Stomach (tissue), 9 donors: ENCODE results near the gene ADGRD1. TPM values are rescaled to one million over a fixed set of nuclear protein-coding genes. Genes with fewer than 3 reads are reported as not detected.

ENCODE experiments used
- DNase-seq, 2 donors: peaks; one replicate each; pipeline versions ENCODE4 v3.0.0 to v3.0.0-alpha.2; 2013 to 2019
- H3K27ac ChIP-seq, 5 donors: fragments of 200-600 bp in 4 of 5; sonication (generic) in 4 of 5; one replicate each; pipeline ENCODE4 v1.5.1; 2013 to 2019; ENCODE audit warnings: mild to moderate bottlenecking in 1 of 5, moderate library complexity in 1 of 5
- H3K27me3 ChIP-seq, 3 donors: fragments of 200-600 bp; sonication (generic); one replicate each; pipeline ENCODE4 v1.5.1; 2017 to 2019; ENCODE audit warnings: mixed run types in 1 of 3
- H3K36me3 ChIP-seq, 4 donors: fragments of 200-600 bp; sonication (generic); 1 replicate in 3 of 4; 2 replicates in 1 of 4; pipeline ENCODE4 v1.5.1; 2016 to 2019
- H3K4me1 ChIP-seq, 4 donors: fragments of 200-600 bp; sonication (generic); one replicate each; pipeline ENCODE4 v1.5.1; 2016 to 2019
- H3K4me3 ChIP-seq, 4 donors: fragments of 200-600 bp; sonication (generic) in 3 of 4; one replicate each; pipeline ENCODE4 v1.5.1; 2016 to 2019; ENCODE audit warnings: mild to moderate bottlenecking in 1 of 4
- H3K9me3 ChIP-seq, 4 donors: fragments of 200-600 bp; sonication (generic); one replicate each; pipeline ENCODE4 v1.5.1; 2016 to 2019
- EP300 ChIP-seq: sonication (generic); formaldehyde crosslinking; IDR thresholded peaks from one replicate; pipeline ENCODE4 v1.6.1; 2017; ENCODE audit warnings: antibody characterized with exemption
- POLR2A ChIP-seq, 4 donors: fragments of 450-650 bp; IDR thresholded peaks; one replicate each; pipeline ENCODE4 v1.6.1; 2016; ENCODE audit warnings: antibody characterized with exemption in 4 of 4, control low read depth in 2 of 4, mild to moderate bottlenecking in 1 of 4, moderate library complexity in 1 of 4
- POLR2AphosphoS5 ChIP-seq, 3 donors: sonication (generic); formaldehyde crosslinking; IDR thresholded peaks; one replicate each; pipeline ENCODE4 v1.6.1; 2016; ENCODE audit warnings: antibody characterized with exemption in 3 of 3
- WGBS, 5 donors: extraction: QIAGEN DNeasy Blood & Tissue Kit in 3 of 5; methylation state at CpG; one replicate each; pipeline versions ENCODE4 v1.1.5 to v1.1.7; 2013 to 2018; 5-methylcytosine and 5-hydroxymethylcytosine counted together
- intact Hi-C: fragments of 100-400 bp; cut with DNase I; formaldehyde crosslinking; loops from one replicate; pipeline ENCODE4 v1.15.1; 2023; ENCODE audit warnings: low total_unique reads
- polyA plus RNA-seq, 3 donors: library from polyadenylated mRNA; stranded (reverse); fragments of 200-250 nt; gene quantifications; one replicate each; pipeline ENCODE4 v1.2.3, GENCODE V29; 2013
- total RNA-seq, 5 donors: library from RNA; depleted of rRNA; stranded (reverse); fragments of >200 nt; gene quantifications; one replicate each; pipeline versions ENCODE4 v1.1.0 to v1.2.3, GENCODE V29; 2014 to 2016
- TF ChIP-seq, protein P1 (sequence below), 7 experiments: fragments of 450-650 bp in 4 of 7; fragments of 200-600 bp in 3 of 7; sonication (generic) in 3 of 7; IDR thresholded peaks; one replicate each; pipeline ENCODE4 v1.5.1; 2016 to 2019; ENCODE audit warnings: antibody characterized with exemption in 7 of 7, control low read depth in 2 of 7, mild to moderate bottlenecking in 1 of 7
- donor health status: healthy with polysubstance abuse.
- donor health status: Bipolar disorder and iron deficiency.
- donor health status: healthy.

Gene ADGRD1
- total and polyA plus RNA-seq, 8 donors: 3.7 to 43.8 (median 15.4) TPM

- peaks cover 0 to 8% (median 2%) of the 10 kb centered on the region in 4 donors for H3K36me3 ChIP-seq
- intact Hi-C loops: no loop called here
- H3K27ac ChIP-seq: peak overlapping the region in 2 of 5 donors; percentile 14 to 78
- TF ChIP-seq, protein P1, sequence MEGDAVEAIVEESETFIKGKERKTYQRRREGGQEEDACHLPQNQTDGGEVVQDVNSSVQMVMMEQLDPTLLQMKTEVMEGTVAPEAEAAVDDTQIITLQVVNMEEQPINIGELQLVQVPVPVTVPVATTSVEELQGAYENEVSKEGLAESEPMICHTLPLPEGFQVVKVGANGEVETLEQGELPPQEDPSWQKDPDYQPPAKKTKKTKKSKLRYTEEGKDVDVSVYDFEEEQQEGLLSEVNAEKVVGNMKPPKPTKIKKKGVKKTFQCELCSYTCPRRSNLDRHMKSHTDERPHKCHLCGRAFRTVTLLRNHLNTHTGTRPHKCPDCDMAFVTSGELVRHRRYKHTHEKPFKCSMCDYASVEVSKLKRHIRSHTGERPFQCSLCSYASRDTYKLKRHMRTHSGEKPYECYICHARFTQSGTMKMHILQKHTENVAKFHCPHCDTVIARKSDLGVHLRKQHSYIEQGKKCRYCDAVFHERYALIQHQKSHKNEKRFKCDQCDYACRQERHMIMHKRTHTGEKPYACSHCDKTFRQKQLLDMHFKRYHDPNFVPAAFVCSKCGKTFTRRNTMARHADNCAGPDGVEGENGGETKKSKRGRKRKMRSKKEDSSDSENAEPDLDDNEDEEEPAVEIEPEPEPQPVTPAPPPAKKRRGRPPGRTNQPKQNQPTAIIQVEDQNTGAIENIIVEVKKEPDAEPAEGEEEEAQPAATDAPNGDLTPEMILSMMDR (IDR thresholded peaks at IDR 0.05): no peak
- TF ChIP-seq POLR2A (IDR thresholded peaks at IDR 0.05): no peak
- TF ChIP-seq EP300: peak; percentile 73
- TF ChIP-seq POLR2AphosphoS5 (IDR thresholded peaks at IDR 0.05): no peak
- peak; percentile 41 to 85 for DNase-seq
- H3K27me3 ChIP-seq: peaks cover 0 to 14% (median 0%) of the 10 kb centered on the region in 3 donors
- 46 to 58% (median 51%) methylated on average over 18 to 20 of the region's 20 CpGs for WGBS, 5 donors
- H3K4me1 ChIP-seq: peaks cover 6 to 30% (median 17%) of the 10 kb centered on the region in 4 donors
- no peak overlapping the region for H3K4me3 ChIP-seq
- H3K9me3 ChIP-seq: no peaks in the 10 kb centered on the region
Measured at GRCh38 chr12:131007031-131007739, 53.5 kb downstream of the ADGRD1 start.

GRCh38 chr12:131007740-131008117, 54.0 kb downstream of the ADGRD1 start:
- intact Hi-C loops: no loop called here
- Histone ChIP-seq H3K9me3 (no peaks in the 10 kb centered on the region), H3K4me1 (peaks cover 6 to 25% (median 13%) of the 10 kb centered on the region in 4 donors), H3K27ac (peak overlapping the region in 1 of 5 donors; percentile 78), H3K27me3 (peaks cover 0 to 14% (median 0%) of the 10 kb centered on the region in 3 donors), H3K4me3 (no peak overlapping the region), H3K36me3 (peaks cover 0 to 8% (median 2%) of the 10 kb centered on the region in 4 donors)
- TF ChIP-seq POLR2AphosphoS5 (IDR thresholded peaks at IDR 0.05) (no peak), EP300 (no peak), POLR2A (IDR thresholded peaks at IDR 0.05) (no peak)
- TF ChIP-seq, protein P1 (IDR thresholded peaks at IDR 0.05): no peak
- 50 to 73% (median 59%) methylated on average over 3 of the region's 3 CpGs for WGBS, 5 donors
- DNase-seq: no peak

GRCh38 chr12:131008131-131008912, 54.6 kb downstream of the ADGRD1 start:
- no peak for TF ChIP-seq EP300
- TF ChIP-seq, protein P1 (IDR thresholded peaks at IDR 0.05): no peak
- no peak for TF ChIP-seq POLR2A (IDR thresholded peaks at IDR 0.05)
- TF ChIP-seq POLR2AphosphoS5 (IDR thresholded peaks at IDR 0.05): no peak
- Histone ChIP-seq H3K4me1 (peaks cover 6 to 23% (median 12%) of the 10 kb centered on the region in 4 donors), H3K9me3 (no peaks in the 10 kb centered on the region), H3K27ac (peak overlapping the region in 1 of 5 donors; percentile 78), H3K27me3 (peaks cover 0 to 14% (median 0%) of the 10 kb centered on the region in 3 donors), H3K4me3 (no peak overlapping the region), H3K36me3 (peaks cover 0 to 8% (median 2%) of the 10 kb centered on the region in 4 donors)
- intact Hi-C loops: no loop called here
- WGBS, 5 donors: 72 to 88% (median 82%) methylated on average over 23 to 26 of the region's 26 CpGs
- no peak for DNase-seq

DNA sequence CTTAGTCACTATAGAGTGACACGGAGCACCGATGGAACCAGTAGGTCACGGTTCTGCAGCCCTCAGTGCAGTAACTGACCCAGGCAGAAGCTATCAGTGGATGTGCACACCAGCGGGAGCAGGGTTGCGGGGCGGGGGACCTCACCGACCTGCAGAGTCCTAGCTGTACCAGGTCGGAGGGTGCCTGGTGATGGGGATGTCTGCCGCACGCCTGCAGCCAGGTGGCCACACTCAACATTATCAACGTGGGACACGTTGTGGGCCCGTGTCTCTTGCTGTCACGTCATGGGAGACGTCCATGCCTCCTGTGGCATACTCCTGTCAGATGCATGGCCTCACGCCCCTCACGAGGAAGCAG, 55.2 kb downstream of the ADGRD1 start:
- H3K9me3 ChIP-seq: no peaks in the 10 kb centered on the region
- 91 to 96% (median 95%) methylated on average over 11 to 17 of the region's 17 CpGs for WGBS, 5 donors
- DNase-seq: no peak
- H3K27me3 ChIP-seq: peaks cover 0 to 14% (median 0%) of the 10 kb centered on the region in 3 donors
- TF ChIP-seq, protein P1 (IDR thresholded peaks at IDR 0.05): no peak
- no peak for TF ChIP-seq POLR2A (IDR thresholded peaks at IDR 0.05)
- no peak for TF ChIP-seq EP300
- TF ChIP-seq POLR2AphosphoS5 (IDR thresholded peaks at IDR 0.05): no peak
- H3K4me1 ChIP-seq: peaks cover 6 to 23% (median 12%) of the 10 kb centered on the region in 4 donors
- H3K4me3 ChIP-seq: no peak overlapping the region
- intact Hi-C loops: no loop called here
- peaks cover 0 to 8% (median 2%) of the 10 kb centered on the region in 4 donors for H3K36me3 ChIP-seq
- peak overlapping the region in 1 of 5 donors; percentile 78 for H3K27ac ChIP-seq
